B cell (primary cell): ENCODE data around the gene STUM. TPM values are rescaled to one million over a fixed set of nuclear protein-coding genes. Genes with fewer than 3 reads are reported as not detected.

ENCODE experiments used
- ATAC-seq: fragments of 200-7000 bp; cut with Tn5 transposase; one replicate; pipeline ENCODE4 v1.10.0; 2021; ENCODE audit warnings: low read depth, mild to moderate bottlenecking, moderate number of reproducible peaks, moderate library complexity
- CTCF ChIA-PET: fragments of 350-600 bp; sonication (Branson Sonifier 250); formaldehyde crosslinking; loops from one replicate; lab custom pipeline; 2021; ENCODE audit warnings: antibody characterized with exemption, inconsistent platforms; lab: Charles Lee
- POLR2A ChIA-PET: fragments of 350-600 bp; sonication (Branson Sonifier 250); formaldehyde crosslinking; loops from one replicate; lab custom pipeline; 2021; ENCODE audit warnings: antibody characterized with exemption; lab: Charles Lee
- DNase-seq: peaks from one replicate; pipeline ENCODE4 v3.0.0; 2013
- H2AFZ ChIP-seq: 2 replicates; pipeline ENCODE4 v1.6.1; 2012; ENCODE audit warnings: mild to moderate bottlenecking, low read depth, low read length; ENCODE audit not compliant: insufficient read depth, poor library complexity, severe bottlenecking
- H3K27ac ChIP-seq, 2 donors: 1 replicate in 1 of 2; 2 replicates in 1 of 2; pipeline ENCODE4 v1.5.1; 2012 to 2013; ENCODE audit warnings: low read length in 2 of 2, mild to moderate bottlenecking in 2 of 2, moderate library complexity in 1 of 2
- H3K27me3 ChIP-seq, 4 experiments: fragments of 200-600 bp in 1 of 4; sonication (generic) in 1 of 4; replicated peaks in 1 of 4; 1 replicate in 2 of 4; 2 replicates in 2 of 4; pipeline versions ENCODE4 v1.6.1 to v1.7.0; 2013 to 2016; ENCODE audit warnings: low read length in 3 of 4, mild to moderate bottlenecking in 2 of 4, mixed read lengths in 1 of 4, moderate library complexity in 1 of 4; ENCODE audit not compliant: insufficient read depth in 4 of 4, control insufficient read depth in 3 of 4; ENCODE audit errors: control extremely low read depth in 1 of 4
- H3K36me3 ChIP-seq, 2 experiments: replicated peaks in 1 of 2; 1 replicate in 1 of 2; 2 replicates in 1 of 2; pipeline versions ENCODE4 v1.6.1 to v1.7.1; 2013; ENCODE audit warnings: low read length in 1 of 2; ENCODE audit not compliant: insufficient read depth in 2 of 2, control insufficient read depth in 1 of 2; ENCODE audit errors: control extremely low read depth in 1 of 2, extremely low read depth in 1 of 2
- H3K4me1 ChIP-seq, 2 donors: fragments of 200-600 bp in 1 of 2; sonication (generic) in 1 of 2; 1 replicate in 1 of 2; 2 replicates in 1 of 2; pipeline versions ENCODE4 v1.5.1 to v1.6.1; 2013 to 2017; ENCODE audit warnings: low read length in 2 of 2; ENCODE audit not compliant: control insufficient read depth in 2 of 2, insufficient read depth in 2 of 2
- H3K4me2 ChIP-seq: replicated peaks from 2 replicates; pipeline ENCODE3; 2012; ENCODE audit warnings: mild to moderate bottlenecking, low read depth, low read length; ENCODE audit not compliant: poor library complexity, severe bottlenecking
- H3K4me3 ChIP-seq, 5 experiments: fragments of 200-600 bp in 1 of 5; sonication (generic) in 1 of 5; 1 replicate in 3 of 5; 2 replicates in 2 of 5; pipeline versions ENCODE4 v1.5.1 to v1.7.0; 2011 to 2016; ENCODE audit warnings: low read length in 4 of 5, mild to moderate bottlenecking in 4 of 5, low read depth in 2 of 5, control low read depth in 1 of 5, moderate library complexity in 1 of 5; ENCODE audit not compliant: insufficient read depth in 1 of 5; ENCODE audit errors: control extremely low read depth in 1 of 5, extremely low read depth in 1 of 5
- H3K79me2 ChIP-seq: fragments of 200-600 bp; sonication (generic); one replicate; pipeline ENCODE4 v1.6.0; 2016; ENCODE audit warnings: low read length; ENCODE audit not compliant: control insufficient read depth, insufficient read depth
- H3K9ac ChIP-seq: fragments of 200-600 bp; sonication (generic); 2 replicates; pipeline ENCODE4 v1.6.1; 2017; ENCODE audit warnings: mild to moderate bottlenecking, low read length, moderate library complexity
- H3K9me3 ChIP-seq, 3 donors: one replicate each; pipeline versions ENCODE4 v1.6.1 to v1.7.1; 2013; ENCODE audit warnings: low read length in 2 of 3; ENCODE audit not compliant: control insufficient read depth in 2 of 3, insufficient read depth in 1 of 3; ENCODE audit errors: control extremely low read depth in 1 of 3
- H4K20me1 ChIP-seq: 2 replicates; pipeline ENCODE4 v1.6.0; 2012; ENCODE audit warnings: mild to moderate bottlenecking, low read length; ENCODE audit not compliant: insufficient read depth, control insufficient read depth, poor library complexity, severe bottlenecking
- H3K27ac Mint-ChIP-seq: one replicate; pipeline ENCODE4 v1.8.0; 2021; ENCODE audit warnings: mixed read lengths
- H3K27me3 Mint-ChIP-seq: one replicate; pipeline ENCODE4 v1.8.0; 2021; ENCODE audit warnings: mixed read lengths
- H3K4me1 Mint-ChIP-seq: one replicate; pipeline ENCODE4 v1.8.0; 2021; ENCODE audit warnings: mixed read lengths
- H3K4me3 Mint-ChIP-seq: one replicate; pipeline ENCODE4 v1.8.0; 2021; ENCODE audit warnings: mixed read lengths
- H3K9me3 Mint-ChIP-seq: one replicate; pipeline ENCODE4 v1.8.0; 2022; ENCODE audit warnings: mixed read lengths; ENCODE audit not compliant: insufficient read depth
- CTCF ChIP-seq: fragments of 200-600 bp; IDR thresholded peaks from one replicate; pipeline ENCODE4 v1.8.0; 2022; ENCODE audit warnings: antibody characterized with exemption, mild to moderate bottlenecking
- EZH2 ChIP-seq: IDR thresholded peaks from 2 replicates; pipeline ENCODE4 v1.6.1; 2012; ENCODE audit warnings: borderline replicate concordance, low read depth, mild to moderate bottlenecking, moderate library complexity, low read length; ENCODE audit not compliant: insufficient read depth, poor library complexity, severe bottlenecking
- WGBS: methylation state at CpG from one replicate; pipeline ENCODE4 v1.1.5; 2013; ENCODE audit warnings: missing lambda C conversion rate; ENCODE audit not compliant: insufficient coverage; 5-methylcytosine and 5-hydroxymethylcytosine counted together
- intact Hi-C: fragments of 100-400 bp; cut with micrococcal nuclease; formaldehyde crosslinking; loops from one replicate; pipeline ENCODE4 v1.10.0; 2022
- polyA plus RNA-seq: library from polyadenylated mRNA; depleted of rRNA; stranded (reverse); fragments of >200 nt; gene quantifications from 2 replicates; pipeline ENCODE4 v1.2.3, GENCODE V29; 2012
- total RNA-seq, 2 donors: library from RNA; stranded (reverse); fragments of 120-200 nt in 1 of 2; gene quantifications; 1 replicate in 1 of 2; 2 replicates in 1 of 2; pipeline versions ENCODE4 v1.2.3 to v1.2.4, GENCODE V29; 2013 to 2022

Gene STUM
- total and polyA plus RNA-seq, 2 donors (not counting 1 experiment from before 2014, with no cell fraction given): 0.12 to 0.69 TPM

- H3K36me3 ChIP-seq: peaks cover 0 to 41% of the 10 kb centered on the region in 2 experiments
- ATAC-seq: peak; percentile 66
- peaks cover 64% of the 10 kb centered on the region for H3K4me1 Mint-ChIP-seq
These were observed 84.4 kb downstream of the STUM start for GRCh38 chr1:226632922-226633351.

More at GRCh38 chr1:226632922-226633351, 84.4 kb downstream of the STUM start:
- Histone ChIP-seq H3K4me3 (no peak overlapping the region), H3K4me1 (peaks cover 37 to 61% of the 10 kb centered on the region in 2 donors), H3K79me2 (no peaks in the 10 kb centered on the region), H3K9me3 (peaks cover 0 to 4% (median 1%) of the 10 kb centered on the region in 3 donors), H3K9ac (peak overlapping the region; percentile 5), H3K4me2 (peak overlapping the region; percentile 56), H4K20me1 (no peaks in the 10 kb centered on the region), H2AFZ (peak overlapping the region; percentile 13), H3K27me3 (no peaks in the 10 kb centered on the region), H3K27ac (peak overlapping the region; percentile 70 to 77)
- DNase-seq: peak; percentile 81
- H3K27me3 Mint-ChIP-seq: no peaks in the 10 kb centered on the region
- TF ChIP-seq CTCF: no peak
- no peak for TF ChIP-seq EZH2
- H3K4me3 Mint-ChIP-seq: peak overlapping the region; percentile 67
- CTCF ChIA-PET: interaction anchor here (0.6 to 16.3 kb wide), 27 partner anchors 9 to 280 kb away, joined by 3 to 278 read pairs (median 7); no protein-coding TSS in a partner anchor
- H3K9me3 Mint-ChIP-seq: no peaks in the 10 kb centered on the region
- POLR2A ChIA-PET: interaction anchor here (1.0 to 2.5 kb wide), 5 partner anchors 11 to 55 kb away, joined by 3 to 8 read pairs (median 3); no protein-coding TSS in a partner anchor
- intact Hi-C loops: loop anchor here (1.0 to 5.0 kb wide), 2 partner anchors 106 to 1104 kb away; partner anchors contain the start of genes ITPKB, JMJD4 and SNAP47
- H3K27ac Mint-ChIP-seq: peak overlapping the region; percentile 86
- WGBS: 25% methylated on average over 4 of the region's 10 CpGs
